ENCODE results near the gene CGB8.

The CGB8 gene

GRCh38 chr19:48999481-49000325 is 49.2 kb downstream of the CGB8 start:
- H3K4me3 ChIP-seq (ENCODE audit: low read depth, low read length) = no peak overlapping the region
- peaks cover 41% of the 10 kb centered on the region for H3K36me3 ChIP-seq
- H3K4me1 ChIP-seq = no peaks in the 10 kb centered on the region
- peak; percentile 78 for TF ChIP-seq CTCF (IDR thresholded peaks at IDR 0.05; ENCODE audit: low read depth, low read length)
- H3K9me3 ChIP-seq = no peaks in the 10 kb centered on the region
- no peaks in the 10 kb centered on the region for H3K27me3 ChIP-seq
- DNase-seq = peak; percentile 75

GRCh38 chr19:48997972-48998371 is 50.9 kb downstream of the CGB8 start:
- TF ChIP-seq CTCF (IDR thresholded peaks at IDR 0.05; ENCODE audit: low read depth, low read length) = peak; percentile 72
- H3K36me3 ChIP-seq = peaks cover 27% of the 10 kb centered on the region
- no peaks in the 10 kb centered on the region for H3K27me3 ChIP-seq
- peak; percentile 87 for DNase-seq
- no peak overlapping the region for H3K4me3 ChIP-seq (ENCODE audit: low read depth, low read length)
- no peaks in the 10 kb centered on the region for H3K9me3 ChIP-seq
- no peaks in the 10 kb centered on the region for H3K4me1 ChIP-seq

Data from BE2C (cell line).